Naive thymus-derived CD8-positive, alpha-beta T cell (primary cell): ENCODE measurements around the gene RSL24D1. TPM values are rescaled to one million over a fixed set of nuclear protein-coding genes. Genes with fewer than 3 reads are reported as not detected.
A peak's percentile ranks its signal among the peaks of the same experiment; 100 is the strongest.

Experiments used
- ATAC-seq, 2 donors: fragments of 150-1000 bp; cut with Tn5 transposase in 1 of 2; sonication (Bioruptor Pico), chemical (Tn5 transposase) in 1 of 2; 1 replicate in 1 of 2; 2 replicates in 1 of 2; pipeline ENCODE4 v1.10.0; 2021; ENCODE audit warnings: mild to moderate bottlenecking in 2 of 2, moderate library complexity in 2 of 2
- POLR2A ChIA-PET: fragments of 350-600 bp; sonication (Branson Sonifier 250); formaldehyde crosslinking; loops from one replicate; lab custom pipeline; 2021; ENCODE audit warnings: antibody characterized with exemption; lab: Charles Lee
- DNase-seq, 10 donors: peaks; one replicate each; pipeline versions ENCODE4 v3.0.0 to v3.0.0-alpha.2; 2020 to 2022
- H3K27ac Mint-ChIP-seq, 10 donors: one replicate each; pipeline ENCODE4 v1.8.0; 2020 to 2022; ENCODE audit warnings: mild to moderate bottlenecking in 10 of 10, mixed read lengths in 10 of 10, moderate library complexity in 4 of 10, inconsistent platforms in 1 of 10
- H3K27me3 Mint-ChIP-seq, 5 donors: one replicate each; pipeline ENCODE4 v1.8.0; 2021 to 2022; ENCODE audit warnings: mixed read lengths in 5 of 5
- H3K36me3 Mint-ChIP-seq, 3 donors: one replicate each; pipeline ENCODE4 v1.8.0; 2020 to 2022; ENCODE audit warnings: mixed read lengths in 3 of 3, mild to moderate bottlenecking in 2 of 3, inconsistent platforms in 1 of 3
- H3K4me1 Mint-ChIP-seq, 4 donors: one replicate each; pipeline ENCODE4 v1.8.0; 2021 to 2022; ENCODE audit warnings: mixed read lengths in 4 of 4
- H3K4me3 Mint-ChIP-seq, 10 donors: one replicate each; pipeline ENCODE4 v1.8.0; 2020 to 2022; ENCODE audit warnings: mild to moderate bottlenecking in 10 of 10, mixed read lengths in 10 of 10, moderate library complexity in 6 of 10, inconsistent platforms in 1 of 10
- H3K9me3 Mint-ChIP-seq, 9 donors: one replicate each; pipeline ENCODE4 v1.8.0; 2020 to 2022; ENCODE audit warnings: mixed read lengths in 9 of 9, mild to moderate bottlenecking in 3 of 9, inconsistent platforms in 1 of 9, moderate library complexity in 1 of 9
- polyA plus RNA-seq, 3 donors: library from polyadenylated mRNA; unstranded; fragments of 300-500 nt; fragmentation: Illumina TruSeq; gene quantifications; one replicate each; pipeline ENCODE4 v1.2.3, GENCODE V29; 2021
- total RNA-seq, 8 experiments: library from RNA in 2 of 8; stranded (reverse) in 2 of 8; gene quantifications; one replicate each; pipeline ENCODE4 v1.2.3 and lab custom pipeline; 2021 to 2026

RSL24D1 gene
- total and polyA plus RNA-seq, 5 experiments from 2014 or later = 78.8 to 147 (median 116) TPM

- ATAC-seq = no peak
- no peak overlapping the region for H3K4me3 Mint-ChIP-seq
- no peak overlapping the region for H3K27ac Mint-ChIP-seq
- peaks cover 5 to 39% (median 23%) of the 10 kb centered on the region in 3 donors for H3K36me3 Mint-ChIP-seq
- H3K4me1 Mint-ChIP-seq = peaks cover under 1 to 19% (median 10%) of the 10 kb centered on the region in 4 donors
- H3K27me3 Mint-ChIP-seq = no peaks in the 10 kb centered on the region
- no peaks in the 10 kb centered on the region for H3K9me3 Mint-ChIP-seq
- DNase-seq = no peak
- POLR2A ChIA-PET = no interaction called here
These were observed 37.5 kb upstream of the RSL24D1 start for GRCh38 chr15:55234104-55234799.

DNA sequence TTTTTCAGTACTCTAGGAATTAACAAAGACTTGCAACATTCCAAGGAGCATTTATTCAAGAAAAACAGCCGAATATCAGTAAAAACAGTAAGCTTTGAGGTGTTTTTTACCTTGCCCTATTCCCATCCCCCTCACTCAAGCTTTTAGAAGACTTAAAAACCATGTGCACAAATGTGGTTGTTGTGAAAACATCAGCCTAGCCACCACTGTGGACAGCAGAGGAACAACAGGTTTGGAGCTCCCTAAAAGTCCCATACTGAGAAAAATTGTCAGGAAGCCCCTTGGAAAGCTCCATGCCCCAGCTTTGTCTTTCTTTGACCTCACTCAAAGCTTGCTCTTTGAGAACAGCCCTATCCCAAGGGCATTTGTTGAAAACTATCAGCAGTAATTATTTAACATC lies 34.7 kb upstream of the RSL24D1 start:
- peak overlapping the region in 1 of 10 donors; percentile 36 for H3K27ac Mint-ChIP-seq

GRCh38 chr15:55230953-55231352 lies 34.2 kb upstream of the RSL24D1 start:
- H3K27ac Mint-ChIP-seq = peak overlapping the region in 2 of 10 donors; percentile 2 to 79
- H3K27me3 Mint-ChIP-seq = no peaks in the 10 kb centered on the region
- ATAC-seq = no peak
- DNase-seq = no peak
- H3K36me3 Mint-ChIP-seq = peaks cover 5 to 47% (median 22%) of the 10 kb centered on the region in 3 donors
- no peak overlapping the region for H3K4me3 Mint-ChIP-seq
- no peaks in the 10 kb centered on the region for H3K9me3 Mint-ChIP-seq
- POLR2A ChIA-PET = interaction anchor here (0.6 kb wide), 1 partner anchor 271 kb away, joined by 5 read pairs; no protein-coding TSS in a partner anchor
- peaks cover 7 to 16% (median 11%) of the 10 kb centered on the region in 4 donors for H3K4me1 Mint-ChIP-seq

More for the DNA sequence above, 34.7 kb upstream of the RSL24D1 start:
- ATAC-seq = no peak
- H3K36me3 Mint-ChIP-seq = peaks cover 5 to 44% (median 20%) of the 10 kb centered on the region in 3 donors
- no peaks in the 10 kb centered on the region for H3K9me3 Mint-ChIP-seq
- POLR2A ChIA-PET = no interaction called here
- peaks cover 5 to 15% (median 10%) of the 10 kb centered on the region in 4 donors for H3K4me1 Mint-ChIP-seq
- no peak overlapping the region for H3K4me3 Mint-ChIP-seq
- H3K27me3 Mint-ChIP-seq = no peaks in the 10 kb centered on the region
- DNase-seq = no peak

DNA sequence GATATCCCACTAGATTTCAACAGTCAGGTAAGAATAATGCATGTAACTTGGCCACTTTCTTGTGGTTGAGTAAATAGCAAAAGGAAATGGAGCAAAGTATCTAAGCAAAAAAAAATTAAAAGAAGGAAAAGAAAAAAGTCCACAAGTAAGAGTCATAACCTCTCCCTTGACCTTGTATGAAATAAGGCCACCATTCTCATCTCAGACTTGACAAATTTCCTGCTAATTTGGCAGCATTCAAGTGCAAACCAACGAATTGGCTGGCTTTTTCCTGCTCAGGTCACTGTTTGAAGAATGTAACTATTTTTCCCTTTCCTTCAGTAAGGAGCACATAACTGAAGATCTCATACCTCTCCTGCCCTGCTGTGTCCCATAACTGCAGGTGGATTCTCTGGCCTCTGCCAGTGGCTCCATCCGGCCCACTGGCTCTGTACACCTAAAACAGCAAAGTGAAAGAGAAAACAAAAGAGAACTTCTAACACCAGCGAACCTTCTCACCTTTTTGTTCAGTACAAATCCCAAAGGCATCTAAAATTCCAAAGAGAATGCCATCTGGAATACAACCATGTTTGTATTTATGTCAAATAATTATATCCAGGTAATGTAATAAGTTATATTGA lies 33.4 kb upstream of the RSL24D1 start:
- POLR2A ChIA-PET = interaction anchor here (0.6 kb wide), 1 partner anchor 271 kb away, joined by 5 read pairs; no protein-coding TSS in a partner anchor
- no peaks in the 10 kb centered on the region for H3K27me3 Mint-ChIP-seq
- H3K9me3 Mint-ChIP-seq = no peaks in the 10 kb centered on the region
- ATAC-seq (no peak), DNase-seq (no peak)
- H3K4me3 Mint-ChIP-seq = peak overlapping the region in 7 of 10 donors; percentile 10 to 65 (median 43)
- H3K27ac Mint-ChIP-seq = peak overlapping the region in 9 of 10 donors; percentile 26 to 87 (median 79)
- peaks cover 5 to 52% (median 18%) of the 10 kb centered on the region in 3 donors for H3K36me3 Mint-ChIP-seq
- peaks cover 9 to 22% (median 18%) of the 10 kb centered on the region in 4 donors for H3K4me1 Mint-ChIP-seq

DNA sequence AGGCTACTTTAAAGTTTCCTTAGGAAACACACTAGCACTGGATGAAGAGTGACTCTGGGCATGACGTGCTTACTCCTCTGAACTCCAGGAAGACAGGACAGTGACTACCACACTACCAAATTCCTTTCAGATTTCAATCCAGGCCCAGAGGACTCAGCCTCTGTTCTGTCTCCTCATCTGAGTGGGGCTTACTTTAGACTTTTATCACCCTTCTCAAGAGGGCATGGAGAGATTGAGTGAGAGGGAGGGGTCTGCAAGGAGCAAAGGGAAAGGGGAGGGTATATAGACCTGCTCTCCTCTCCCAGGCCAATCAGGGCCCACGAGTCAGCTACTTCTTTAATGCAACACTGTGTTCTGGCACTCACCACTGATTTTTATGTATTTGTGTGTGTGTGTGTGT lies 29.4 kb upstream of the RSL24D1 start:
- POLR2A ChIA-PET = no interaction called here
- Mint-ChIP-seq H3K4me3 (no peak overlapping the region), H3K36me3 (peaks cover 0 to 32% (median 11%) of the 10 kb centered on the region in 3 donors), H3K4me1 (peaks cover 33 to 61% (median 56%) of the 10 kb centered on the region in 4 donors), H3K27me3 (no peaks in the 10 kb centered on the region), H3K27ac (peak overlapping the region in 1 of 10 donors; percentile 33), H3K9me3 (no peaks in the 10 kb centered on the region)
- no peak for ATAC-seq
- DNase-seq = no peak

- Mint-ChIP-seq H3K27ac (peak overlapping the region in 8 of 10 donors; percentile 1 to 78 (median 56)), H3K9me3 (no peaks in the 10 kb centered on the region), H3K4me1 (peaks cover 35 to 63% (median 56%) of the 10 kb centered on the region in 4 donors), H3K36me3 (peaks cover 0 to 29% (median 4%) of the 10 kb centered on the region in 3 donors), H3K27me3 (no peaks in the 10 kb centered on the region), H3K4me3 (peak overlapping the region in 8 of 10 donors; percentile 16 to 66 (median 42))
- ATAC-seq (peak; percentile 92 to 95), DNase-seq (peak in 4 of 10 donors; percentile 19 to 51 (median 46))
- POLR2A ChIA-PET = no interaction called here
These were observed 28.2 kb upstream of the RSL24D1 start for GRCh38 chr15:55224892-55225291.

DNA sequence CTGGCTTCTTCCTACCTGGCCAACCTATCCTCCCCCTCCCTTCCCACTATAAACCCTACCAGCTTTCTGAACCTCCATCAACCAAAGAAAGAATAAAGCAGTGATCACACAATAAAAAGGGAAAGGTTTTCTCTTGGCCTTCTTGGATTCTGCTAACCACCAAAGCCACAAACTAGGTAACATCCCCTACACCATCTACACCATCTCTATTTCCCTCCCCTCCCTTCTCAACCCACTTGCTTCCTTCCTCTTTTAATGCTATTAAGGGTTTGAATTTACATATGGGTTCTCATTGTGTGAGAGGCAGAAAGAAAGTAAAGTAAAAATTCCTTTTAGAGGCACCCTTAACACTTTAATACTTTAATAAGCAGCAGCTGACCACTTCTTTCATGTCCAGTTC lies 25.8 kb upstream of the RSL24D1 start:
- POLR2A ChIA-PET = interaction anchor here (1.2 to 1.4 kb wide), 3 partner anchors 45 to 96 kb away, joined by 4 to 5 read pairs (median 4); partner anchors contain the start of genes PIGB and PIGBOS1
- H3K36me3 Mint-ChIP-seq = peaks cover 0 to 18% (median 2%) of the 10 kb centered on the region in 3 donors
- no peaks in the 10 kb centered on the region for H3K9me3 Mint-ChIP-seq
- H3K27me3 Mint-ChIP-seq = no peaks in the 10 kb centered on the region
- H3K4me3 Mint-ChIP-seq = peak overlapping the region; percentile 29 to 72 (median 60)
- ATAC-seq = peak in 1 of 2 donors; percentile 47
- DNase-seq = peak in 1 of 10 donors; percentile 13
- H3K27ac Mint-ChIP-seq = peak overlapping the region in 9 of 10 donors; percentile 3 to 83 (median 48)
- peaks cover 31 to 78% (median 63%) of the 10 kb centered on the region in 4 donors for H3K4me1 Mint-ChIP-seq

DNA sequence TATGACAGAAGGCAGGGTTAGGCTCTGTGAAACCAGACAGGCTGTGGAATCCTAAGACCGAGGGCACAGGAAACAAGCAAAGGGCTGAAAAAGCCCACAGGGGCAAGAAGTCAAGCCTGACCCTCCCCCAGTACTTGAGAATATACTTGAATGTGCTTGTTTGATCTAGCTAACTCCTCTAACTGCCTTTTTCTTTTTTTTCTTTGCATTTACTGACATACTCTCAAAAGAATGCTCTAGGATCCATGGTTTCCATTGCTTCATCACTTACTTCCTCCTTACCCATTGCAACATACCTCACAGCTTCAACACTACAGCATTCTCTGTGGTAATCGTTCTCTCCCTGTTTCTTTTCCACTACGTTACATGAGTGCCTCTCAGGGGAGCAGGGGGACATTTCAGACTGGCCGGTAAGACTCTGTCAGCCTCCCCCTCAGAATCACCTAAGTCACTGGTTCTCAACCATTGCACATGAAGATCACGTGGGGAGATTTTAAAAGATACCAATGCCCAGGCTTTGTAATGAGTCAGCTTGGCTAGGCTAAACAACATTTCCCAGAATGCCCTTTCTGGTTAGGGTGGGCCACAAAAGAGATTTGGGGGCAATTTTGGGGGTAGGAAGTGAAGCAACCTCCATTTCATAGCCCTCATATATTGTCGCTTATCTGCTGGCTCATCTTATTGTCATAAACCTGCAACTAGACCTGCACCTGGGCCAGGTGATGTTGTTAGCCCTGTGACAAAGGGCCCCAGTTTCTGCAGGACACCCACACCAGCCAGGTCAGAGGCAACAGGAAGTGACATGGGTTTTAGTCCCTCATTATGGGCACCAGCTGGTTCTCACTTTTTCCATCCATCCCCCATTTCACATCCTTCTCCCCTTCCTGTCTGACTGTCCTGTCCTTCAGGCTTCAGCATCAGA lies 24.6 kb upstream of the RSL24D1 start:
- POLR2A ChIA-PET = interaction anchor here (1.2 to 2.2 kb wide), 4 partner anchors 46 to 97 kb away, joined by 4 to 6 read pairs (median 4); partner anchors contain the start of genes PIGB and PIGBOS1
- Mint-ChIP-seq H3K4me3 (peak overlapping the region in 9 of 10 donors; percentile 3 to 60 (median 57)), H3K27me3 (no peaks in the 10 kb centered on the region), H3K9me3 (no peaks in the 10 kb centered on the region), H3K36me3 (peaks cover 0 to 16% (median 2%) of the 10 kb centered on the region in 3 donors), H3K4me1 (peaks cover 31 to 79% (median 63%) of the 10 kb centered on the region in 4 donors), H3K27ac (peak overlapping the region in 9 of 10 donors; percentile 39 to 87 (median 68))
- ATAC-seq (peak in 1 of 2 donors; percentile 12), DNase-seq (no peak)

- peaks cover 0 to 9% (median 0%) of the 10 kb centered on the region in 3 donors for H3K36me3 Mint-ChIP-seq
- no peak for ATAC-seq
These were observed 23.9 kb upstream of the RSL24D1 start for GRCh38 chr15:55220606-55221005.

DNA sequence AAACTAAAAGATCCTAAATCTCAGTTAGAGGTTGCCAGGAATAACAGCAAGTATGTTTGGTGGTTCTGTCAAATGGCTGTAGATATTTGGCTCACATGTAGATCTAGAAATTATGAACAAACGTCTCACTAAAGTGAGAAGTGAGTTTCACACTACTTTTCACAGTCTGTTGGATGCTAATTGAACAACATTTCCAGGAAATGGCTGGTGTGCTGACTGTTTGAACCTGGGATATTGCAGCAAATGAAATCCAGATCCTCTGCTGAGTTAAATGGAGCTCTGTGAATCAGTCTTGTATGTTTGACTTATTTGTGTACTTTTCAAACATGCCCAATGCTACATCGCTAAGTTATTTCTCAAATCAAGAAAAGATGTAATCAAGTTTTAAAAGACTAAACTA lies 21.3 kb upstream of the RSL24D1 start:
- peaks cover 0 to 11% (median 9%) of the 10 kb centered on the region in 3 donors for H3K36me3 Mint-ChIP-seq
- no peak for DNase-seq
- H3K4me1 Mint-ChIP-seq = peaks cover 22 to 50% (median 35%) of the 10 kb centered on the region in 4 donors
- POLR2A ChIA-PET = interaction anchor here (0.8 to 1.5 kb wide), 4 partner anchors 22 to 101 kb away, joined by 3 to 7 read pairs (median 4); partner anchors contain the start of genes PIGB and PIGBOS1
- peak overlapping the region in 2 of 10 donors; percentile 27 to 50 for H3K27ac Mint-ChIP-seq
- H3K9me3 Mint-ChIP-seq = no peaks in the 10 kb centered on the region
- no peaks in the 10 kb centered on the region for H3K27me3 Mint-ChIP-seq
- no peak for ATAC-seq
- H3K4me3 Mint-ChIP-seq = no peak overlapping the region

More at GRCh38 chr15:55220606-55221005, 23.9 kb upstream of the RSL24D1 start:
- POLR2A ChIA-PET = interaction anchor here (2.2 kb wide), 1 partner anchor 47 kb away, joined by 6 read pairs; no protein-coding TSS in a partner anchor
- Mint-ChIP-seq H3K9me3 (no peaks in the 10 kb centered on the region), H3K27ac (peak overlapping the region in 8 of 10 donors; percentile 2 to 87 (median 46)), H3K27me3 (no peaks in the 10 kb centered on the region), H3K4me3 (peak overlapping the region in 6 of 10 donors; percentile 1 to 60 (median 58)), H3K4me1 (peaks cover 29 to 75% (median 59%) of the 10 kb centered on the region in 4 donors)
- no peak for DNase-seq

DNA sequence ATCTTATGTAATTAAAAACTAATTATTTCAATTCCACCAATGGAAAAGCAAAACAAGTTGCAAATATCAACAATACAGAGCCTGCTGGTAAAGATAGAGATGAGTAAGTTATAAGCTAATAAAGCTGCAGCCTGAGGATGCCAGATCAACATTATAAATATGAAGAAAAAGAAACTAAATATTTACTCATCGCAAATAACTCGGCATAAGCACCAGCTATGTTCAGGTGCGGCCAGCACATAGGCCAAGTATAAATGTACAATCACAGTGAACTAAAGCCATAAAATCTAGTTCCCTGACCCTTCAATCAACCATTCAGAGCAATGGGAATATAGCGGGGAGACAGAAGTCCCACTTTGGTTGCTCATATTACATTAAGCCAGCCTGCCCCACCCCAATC lies 7.7 kb upstream of the RSL24D1 start:
- H3K36me3 Mint-ChIP-seq = peaks cover under 1 to 13% (median 5%) of the 10 kb centered on the region in 3 donors
- peaks cover 0 to 6% (median 0%) of the 10 kb centered on the region in 4 donors for H3K4me1 Mint-ChIP-seq
- no peak overlapping the region for H3K27ac Mint-ChIP-seq
- H3K4me3 Mint-ChIP-seq = no peak overlapping the region
- POLR2A ChIA-PET = interaction anchor here (0.7 kb wide), 1 partner anchor 13 kb away, joined by 3 read pairs; no protein-coding TSS in a partner anchor
- no peaks in the 10 kb centered on the region for H3K27me3 Mint-ChIP-seq
- H3K9me3 Mint-ChIP-seq = peaks cover 0 to 3% (median 0%) of the 10 kb centered on the region in 9 donors
- DNase-seq (no peak), ATAC-seq (no peak)
